ENCODE results near the gene HERC4. TPM values are rescaled to one million over a fixed set of nuclear protein-coding genes. Genes with fewer than 3 reads are reported as not detected.
"Not testable (repeated sequence)": the region's sequence is repeated elsewhere in the genome, so short reads cannot be mapped to it uniquely, and the experiment has no call there.

The HERC4 gene
- total RNA-seq, 2 donors from 2014 or later: 51.0 to 63.9 TPM

GRCh38 chr10:68096913-68097516, 21.9 kb upstream of the HERC4 start:
- ATAC-seq (peak; percentile 100), DNase-seq (peak; percentile 40 to 62)
- intact Hi-C loops (cut with DNase I, micrococcal nuclease): no loop called here

- intact Hi-C loops (cut with DNase I, micrococcal nuclease): no loop called here
- no peak for ATAC-seq
These were observed 20.1 kb upstream of the HERC4 start for GRCh38 chr10:68095153-68095552.

GRCh38 chr10:68092512-68092911, 17.4 kb upstream of the HERC4 start:
- ATAC-seq (no peak), DNase-seq (no peak)
- intact Hi-C loops (cut with DNase I, micrococcal nuclease): no loop called here

More at GRCh38 chr10:68095153-68095552, 20.1 kb upstream of the HERC4 start:
- no peak for DNase-seq

GRCh38 chr10:68090586-68090985, 15.5 kb upstream of the HERC4 start:
- no peak for DNase-seq
- intact Hi-C loops (cut with DNase I, micrococcal nuclease): no loop called here
- peak; percentile 68 for ATAC-seq

GRCh38 chr10:68088740-68089139, 13.7 kb upstream of the HERC4 start:
- no peak for ATAC-seq
- DNase-seq: no peak
- intact Hi-C loops (cut with DNase I, micrococcal nuclease): no loop called here

- intact Hi-C loops (cut with DNase I, micrococcal nuclease): no loop called here
These were observed 12.8 kb upstream of the HERC4 start for GRCh38 chr10:68087685-68088401.

GRCh38 chr10:68086910-68087684, 12.0 kb upstream of the HERC4 start:
- intact Hi-C loops (cut with DNase I, micrococcal nuclease): no loop called here

More at GRCh38 chr10:68087685-68088401, 12.8 kb upstream of the HERC4 start:
- ATAC-seq (no peak), DNase-seq (no peak)

GRCh38 chr10:68086011-68086410, 10.9 kb upstream of the HERC4 start:
- ATAC-seq: no peak
- intact Hi-C loops (cut with DNase I, micrococcal nuclease): no loop called here

More at GRCh38 chr10:68086910-68087684, 12.0 kb upstream of the HERC4 start:
- ATAC-seq (no peak), DNase-seq (no peak)

GRCh38 chr10:68084469-68084868, 9.4 kb upstream of the HERC4 start:
- intact Hi-C loops (cut with DNase I, micrococcal nuclease): no loop called here
- DNase-seq: no peak
- no peak for ATAC-seq

More at GRCh38 chr10:68086011-68086410, 10.9 kb upstream of the HERC4 start:
- no peak for DNase-seq

GRCh38 chr10:68083953-68084352, 8.9 kb upstream of the HERC4 start:
- intact Hi-C loops (cut with DNase I, micrococcal nuclease): no loop called here
- ATAC-seq: no peak
- no peak for DNase-seq

GRCh38 chr10:68082872-68083271, 7.8 kb upstream of the HERC4 start:
- DNase-seq (no peak), ATAC-seq (peak; percentile 60)
- intact Hi-C loops (cut with DNase I, micrococcal nuclease): no loop called here

- intact Hi-C loops (cut with DNase I, micrococcal nuclease): no loop called here
- DNase-seq (no peak), ATAC-seq (no peak)
These were observed 6.8 kb upstream of the HERC4 start for GRCh38 chr10:68081916-68082315.

- no peak for ATAC-seq
- no peak for DNase-seq
- intact Hi-C loops (cut with DNase I, micrococcal nuclease): no loop called here
These were observed 5.9 kb upstream of the HERC4 start for GRCh38 chr10:68080853-68081431.

- DNase-seq (no peak), ATAC-seq (no peak)
- intact Hi-C loops (cut with DNase I, micrococcal nuclease): no loop called here
These were observed 4.4 kb upstream of the HERC4 start for GRCh38 chr10:68079434-68079833.

- intact Hi-C loops (cut with DNase I, micrococcal nuclease): no loop called here
- ATAC-seq (no peak), DNase-seq (no peak)
These were observed 1.9 kb upstream of the HERC4 start for GRCh38 chr10:68077026-68077425.

- DNase-seq; intact Hi-C loops (cut with DNase I, micrococcal nuclease); ATAC-seq: not testable (repeated sequence)
These were observed 998 bp upstream of the HERC4 start for GRCh38 chr10:68076081-68076480.

GRCh38 chr10:68075550-68076004, 494 bp upstream of the HERC4 start:
- ATAC-seq (no peak), DNase-seq (no peak)
- intact Hi-C loops (cut with DNase I, micrococcal nuclease): no loop called here

- DNase-seq (no peak), ATAC-seq (peak; percentile 58)
- intact Hi-C loops (cut with DNase I, micrococcal nuclease): no loop called here
These were observed 880 bp downstream of the HERC4 start for GRCh38 chr10:68074031-68074774.

- DNase-seq: no peak
- ATAC-seq: no peak
- intact Hi-C loops (cut with DNase I, micrococcal nuclease): no loop called here
These were observed 1.5 kb downstream of the HERC4 start for GRCh38 chr10:68073631-68074030.
